HepG2 (cell line): ENCODE results near the gene MXRA8.

ENCODE experiments used
- HMGXB4 ChIP-seq, 2 experiments: sonication (generic) in 1 of 2; formaldehyde crosslinking in 1 of 2; IDR thresholded peaks; 2 replicates each; pipeline versions ENCODE4 v1.4.0 to v1.6.1; 2018 to 2020; ENCODE audit warnings: missing genetic modification reagents in 2 of 2, borderline replicate concordance in 1 of 2, low read depth in 1 of 2, mild to moderate bottlenecking in 1 of 2, missing biosample characterization in 1 of 2
- ZBTB46 ChIP-seq: sonication (generic); formaldehyde crosslinking; IDR thresholded peaks from 2 replicates; pipeline ENCODE4 v1.4.0; 2020; ENCODE audit warnings: mild to moderate bottlenecking, missing genetic modification reagents, borderline replicate concordance

GRCh38 chr1:1391225-1391624, 32.9 kb upstream of the MXRA8 start:
- no peak for TF ChIP-seq HMGXB4 (CRISPR knock-in tag; IDR thresholded peaks at IDR 0.05; ENCODE audit: borderline replicate concordance in 1 of 2, low read depth in 1 of 2)
- TF ChIP-seq ZBTB46 (CRISPR knock-in tag), result no peak
